GM19351 (cell line): ENCODE measurements around the gene RAB30.
"Not testable (repeated sequence)": the region's sequence is repeated elsewhere in the genome, so short reads cannot be mapped to it uniquely, and the experiment has no call there.

Source experiments
- ATAC-seq: cut with Tn5 transposase; IDR thresholded peaks from one replicate; pipeline ENCODE4 v1.9.1; 2021; ENCODE audit warnings: mild to moderate bottlenecking, moderate library complexity; ENCODE audit not compliant: unreplicated experiment

The RAB30 gene

DNA sequence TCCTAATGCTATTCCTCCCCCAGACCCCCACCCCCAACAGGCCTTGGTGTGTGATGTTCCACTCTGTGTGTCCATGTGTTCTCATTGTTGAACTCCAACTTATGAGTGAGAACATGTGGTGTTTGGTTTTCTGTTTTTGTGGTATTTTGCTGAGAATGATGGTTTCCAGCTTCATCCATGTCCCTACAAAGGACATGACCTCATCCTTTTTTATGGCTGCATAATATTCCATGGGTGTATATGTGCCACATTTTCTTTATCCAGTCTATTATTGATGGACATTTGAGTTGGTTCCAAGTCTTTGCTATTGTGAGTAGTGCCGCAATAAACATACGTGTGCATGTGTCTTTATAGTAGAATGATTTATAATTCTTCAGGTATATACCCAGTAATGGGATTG is 121.2 kb downstream of the RAB30 start:
- not testable (repeated sequence) for ATAC-seq

- no peak for ATAC-seq
Measured at GRCh38 chr11:82949352-82949751, 122.3 kb downstream of the RAB30 start.

- ATAC-seq = no peak
Measured at GRCh38 chr11:82945682-82946081, 126.0 kb downstream of the RAB30 start.

GRCh38 chr11:82945041-82945440 is 126.7 kb downstream of the RAB30 start:
- not testable (repeated sequence) for ATAC-seq

DNA sequence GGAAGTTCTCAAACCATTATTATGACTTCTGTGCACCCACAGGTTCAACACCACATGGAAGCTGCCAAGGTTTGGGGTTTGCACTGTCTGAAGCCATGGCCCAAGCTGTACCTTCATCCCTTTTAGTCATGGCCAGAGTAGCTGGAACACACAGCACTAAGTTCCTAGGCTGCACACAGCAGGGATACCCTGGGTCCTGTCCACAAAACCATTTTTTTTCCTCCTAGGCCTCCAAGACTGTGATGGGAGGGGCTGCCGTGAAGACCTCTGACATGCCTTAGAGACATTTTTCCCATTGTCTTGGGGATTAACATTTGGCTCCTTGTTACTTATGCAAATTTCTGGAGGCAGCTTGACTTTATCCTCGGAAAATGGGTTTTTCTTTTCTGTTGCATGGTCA is 127.5 kb downstream of the RAB30 start:
- no peak for ATAC-seq

DNA sequence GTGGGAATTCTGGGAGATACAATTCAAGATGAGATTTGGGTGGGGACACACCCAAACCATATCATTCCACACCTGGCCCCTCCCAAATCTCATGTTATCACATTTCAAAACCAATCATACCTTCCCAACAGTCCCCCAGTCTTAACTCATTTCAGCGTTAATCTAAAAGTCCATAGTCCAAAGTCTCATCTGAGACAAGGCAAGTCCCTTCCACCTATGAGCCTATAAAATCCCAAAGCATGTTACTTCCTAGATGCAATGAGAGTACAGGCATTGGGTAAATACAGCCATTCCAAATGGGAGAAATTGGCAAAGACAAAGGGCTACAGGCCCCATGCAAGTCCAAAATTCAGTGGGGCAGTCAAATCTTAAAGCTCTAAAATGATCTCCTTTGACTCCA is 128.3 kb downstream of the RAB30 start:
- ATAC-seq = not testable (repeated sequence)

DNA sequence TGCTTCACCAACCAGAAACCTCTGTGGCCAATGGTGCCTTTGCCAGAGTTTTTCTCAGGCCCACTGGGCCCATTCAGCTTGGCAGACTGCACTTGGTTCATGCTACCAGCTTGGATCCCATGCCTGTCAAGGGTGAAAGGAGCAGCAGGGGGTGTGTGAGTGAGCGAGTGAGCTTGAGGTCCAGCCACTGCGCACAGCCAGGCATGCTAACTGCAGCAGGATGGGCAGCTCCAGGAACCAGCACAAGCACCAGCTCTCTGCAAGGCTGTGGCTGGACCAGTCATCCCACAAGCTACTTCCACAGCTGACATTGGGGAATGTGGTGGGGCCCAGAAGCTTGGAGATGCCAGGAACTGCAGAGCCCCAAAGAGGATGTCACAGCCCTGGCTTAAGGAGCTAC is 129.3 kb downstream of the RAB30 start:
- no peak for ATAC-seq

DNA sequence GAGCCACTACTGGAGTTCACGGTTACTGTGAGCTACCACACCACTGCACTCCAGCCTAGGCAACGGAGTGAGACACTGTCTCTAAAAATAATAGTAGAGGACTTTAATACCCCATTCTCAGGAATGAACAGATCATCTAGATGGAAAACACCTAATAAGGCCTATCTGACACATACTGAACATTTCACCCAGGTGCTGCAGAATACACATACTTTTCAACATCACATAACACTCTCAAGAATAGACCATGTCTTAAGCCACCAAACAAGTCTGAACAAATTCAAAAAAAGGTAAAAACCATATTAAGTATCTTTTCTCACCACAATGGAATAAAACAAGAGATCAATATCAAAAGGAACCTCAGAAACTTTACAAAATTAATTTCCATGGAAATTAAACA is 132.2 kb downstream of the RAB30 start:
- ATAC-seq = no peak

DNA sequence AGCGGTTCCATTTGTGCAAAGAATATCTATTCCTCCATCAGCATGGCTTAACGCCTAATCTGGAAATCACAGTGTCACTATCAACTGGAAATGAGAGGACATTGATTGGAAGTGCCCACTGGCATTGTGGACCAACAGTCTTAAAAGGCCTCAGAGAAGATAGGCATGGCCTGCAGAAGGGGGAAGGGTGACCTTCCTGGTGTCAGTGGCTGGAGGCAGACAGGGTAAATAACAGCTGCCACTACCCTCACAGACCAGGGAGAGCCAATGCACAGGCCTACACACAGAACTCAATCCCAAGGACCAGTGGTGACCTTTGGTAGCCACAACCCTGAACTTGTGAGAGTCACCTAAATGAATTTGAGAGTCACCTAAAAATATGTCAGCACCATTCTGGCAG is 134.1 kb downstream of the RAB30 start:
- no peak for ATAC-seq

- no peak for ATAC-seq
Measured at GRCh38 chr11:82936261-82936660, 135.4 kb downstream of the RAB30 start.

GRCh38 chr11:82932564-82932963 is 139.1 kb downstream of the RAB30 start:
- ATAC-seq = no peak

GRCh38 chr11:82930734-82931133 is 141.0 kb downstream of the RAB30 start:
- no peak for ATAC-seq

- ATAC-seq = peak; percentile 58
Measured at GRCh38 chr11:82930229-82930628, 141.5 kb downstream of the RAB30 start.

GRCh38 chr11:82929121-82929520 is 142.6 kb downstream of the RAB30 start:
- no peak for ATAC-seq

GRCh38 chr11:82927264-82927880 is 144.3 kb downstream of the RAB30 start:
- ATAC-seq = peak; percentile 76

DNA sequence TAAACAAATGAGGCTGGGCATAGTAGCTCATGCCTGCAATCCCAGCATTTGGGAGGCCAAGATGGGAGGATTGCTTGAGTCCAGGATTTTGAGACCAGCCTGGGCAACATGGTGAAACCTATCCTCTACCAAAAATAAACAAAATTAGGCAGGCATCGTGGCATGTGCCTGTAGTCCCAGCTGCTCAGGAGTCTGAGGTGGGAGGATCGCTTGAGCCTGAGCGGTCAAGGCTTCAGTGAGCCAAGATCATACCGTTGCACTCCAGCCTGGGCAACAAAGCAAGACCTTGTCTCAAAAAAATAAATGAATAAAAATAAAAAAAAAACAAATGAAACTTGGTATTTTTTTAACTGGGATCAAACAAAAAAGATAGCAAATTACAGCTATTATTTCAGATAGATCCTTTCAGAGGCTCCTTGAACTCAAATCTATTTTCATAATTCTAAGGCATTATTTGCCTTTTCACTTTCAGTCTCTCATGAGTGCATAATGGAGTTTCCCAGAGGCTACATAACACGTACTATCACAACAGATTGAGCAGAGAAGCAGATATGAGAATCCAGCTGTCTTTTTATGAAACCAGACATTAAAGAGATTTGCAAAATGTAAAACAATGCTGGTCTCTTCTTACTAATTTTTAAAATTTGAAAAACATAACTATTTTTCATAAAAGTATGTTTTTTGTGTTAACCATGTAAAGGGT is 147.0 kb downstream of the RAB30 start:
- ATAC-seq = peak; percentile 50
